Neural crest cell (in vitro differentiated cells): ENCODE results near the gene AMT. TPM values are rescaled to one million over a fixed set of nuclear protein-coding genes. Genes with fewer than 3 reads are reported as not detected.

Experiments used
- DNase-seq: peaks from one replicate; pipeline ENCODE4 v3.0.0; 2021; ENCODE audit warnings: low read depth, mixed read lengths, low spot score
- H3K27ac Mint-ChIP-seq: one replicate; pipeline ENCODE4 v1.8.0; 2021; ENCODE audit warnings: mild to moderate bottlenecking, mixed read lengths; ENCODE audit not compliant: unreplicated experiment
- H3K27me3 Mint-ChIP-seq: 2 replicates; pipeline ENCODE4 v1.8.0; 2021; ENCODE audit warnings: low read depth, mild to moderate bottlenecking, mixed read lengths
- H3K36me3 Mint-ChIP-seq: 2 replicates; pipeline ENCODE4 v1.8.0; 2021; ENCODE audit warnings: low read depth, mild to moderate bottlenecking, mixed read lengths
- H3K4me1 Mint-ChIP-seq: 2 replicates; pipeline ENCODE4 v1.8.0; 2021; ENCODE audit warnings: mixed read lengths
- H3K4me3 Mint-ChIP-seq: one replicate; pipeline ENCODE4 v1.8.0; 2021; ENCODE audit warnings: mild to moderate bottlenecking, mixed read lengths
- H3K9me3 Mint-ChIP-seq: 2 replicates; pipeline ENCODE4 v1.8.0; 2021; ENCODE audit warnings: mixed read lengths
- CTCF ChIP-seq: fragments of 200-600 bp; sonication (generic); conservative IDR thresholded peaks from 2 replicates; pipeline ENCODE4 v1.5.0; 2021; ENCODE audit warnings: antibody characterized with exemption, mild to moderate bottlenecking
- total RNA-seq: library from RNA; stranded (reverse); gene quantifications from 2 replicates; pipeline ENCODE4 v1.2.1, GENCODE V29; 2021

AMT gene
- total RNA-seq, 1 donor from 2014 or later = 14.0 TPM

GRCh38 chr3:49417516-49418120 is 4.7 kb downstream of the AMT start:
- Mint-ChIP-seq H3K9me3 (no peaks in the 10 kb centered on the region), H3K27ac (no peak overlapping the region), H3K4me1 (peaks cover 15% of the 10 kb centered on the region), H3K36me3 (no peaks in the 10 kb centered on the region), H3K27me3 (no peaks in the 10 kb centered on the region), H3K4me3 (peak overlapping the region; percentile 54)
- no peak for TF ChIP-seq CTCF
- DNase-seq = no peak

DNA sequence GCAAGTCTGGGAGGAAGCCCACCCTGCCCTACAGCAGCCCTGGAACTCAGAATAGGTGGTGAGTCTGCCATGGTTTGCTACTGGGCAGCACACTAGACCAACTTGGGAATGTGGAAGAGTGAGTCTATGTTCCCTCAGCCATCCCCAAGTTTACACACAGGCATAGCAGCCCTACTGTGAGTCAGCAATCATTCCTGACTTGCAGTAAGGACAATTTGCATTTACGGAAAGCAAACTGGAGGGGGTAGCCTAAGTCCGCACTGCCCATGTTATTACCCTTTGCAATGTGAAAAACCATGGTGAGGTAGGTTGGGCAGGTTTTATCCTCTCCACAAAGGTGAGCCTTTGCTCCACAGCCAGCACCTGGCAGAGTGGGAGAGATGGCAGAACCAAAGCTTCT is 5.4 kb downstream of the AMT start:
- H3K27ac Mint-ChIP-seq = no peak overlapping the region
- H3K36me3 Mint-ChIP-seq = no peaks in the 10 kb centered on the region
- no peak for TF ChIP-seq CTCF
- H3K27me3 Mint-ChIP-seq = no peaks in the 10 kb centered on the region
- H3K4me3 Mint-ChIP-seq = peak overlapping the region; percentile 7
- no peaks in the 10 kb centered on the region for H3K9me3 Mint-ChIP-seq
- H3K4me1 Mint-ChIP-seq = peaks cover 9% of the 10 kb centered on the region
- DNase-seq = no peak

- Mint-ChIP-seq H3K4me1 (peaks cover 6% of the 10 kb centered on the region), H3K4me3 (peak overlapping the region; percentile 73), H3K27me3 (no peaks in the 10 kb centered on the region), H3K9me3 (no peaks in the 10 kb centered on the region), H3K27ac (no peak overlapping the region), H3K36me3 (no peaks in the 10 kb centered on the region)
- no peak for TF ChIP-seq CTCF
- no peak for DNase-seq
Observed at GRCh38 chr3:49415931-49416601, 6.2 kb downstream of the AMT start.

GRCh38 chr3:49414753-49415152 is 7.5 kb downstream of the AMT start:
- no peaks in the 10 kb centered on the region for H3K36me3 Mint-ChIP-seq
- no peak for DNase-seq
- no peak for TF ChIP-seq CTCF
- H3K4me1 Mint-ChIP-seq = peaks cover 19% of the 10 kb centered on the region
- H3K27me3 Mint-ChIP-seq = no peaks in the 10 kb centered on the region
- H3K27ac Mint-ChIP-seq = no peak overlapping the region
- H3K9me3 Mint-ChIP-seq = no peaks in the 10 kb centered on the region
- peak overlapping the region; percentile 72 for H3K4me3 Mint-ChIP-seq

DNA sequence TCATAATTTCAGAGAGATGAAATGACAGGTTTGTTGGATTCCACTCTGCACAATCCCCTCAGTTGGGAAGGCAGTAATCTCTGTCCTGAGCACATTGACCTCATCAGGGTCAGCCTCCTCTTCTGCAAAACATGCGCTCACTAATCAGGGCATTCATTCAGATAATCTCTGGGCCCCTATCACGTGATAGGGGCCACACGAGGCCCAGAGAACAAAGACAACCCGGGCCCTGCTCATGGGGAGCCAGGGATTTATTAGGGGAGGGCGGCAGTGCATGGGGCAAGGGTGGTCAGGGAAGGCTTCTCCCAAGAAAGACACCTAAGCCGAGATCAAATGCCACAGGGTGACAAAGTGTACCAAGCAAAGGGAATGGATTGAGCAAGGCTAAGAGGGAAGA is 8.9 kb downstream of the AMT start:
- H3K27me3 Mint-ChIP-seq = no peaks in the 10 kb centered on the region
- H3K9me3 Mint-ChIP-seq = no peaks in the 10 kb centered on the region
- peaks cover 27% of the 10 kb centered on the region for H3K4me1 Mint-ChIP-seq
- H3K36me3 Mint-ChIP-seq = no peaks in the 10 kb centered on the region
- TF ChIP-seq CTCF = no peak
- no peak overlapping the region for H3K27ac Mint-ChIP-seq
- DNase-seq = no peak
- H3K4me3 Mint-ChIP-seq = peak overlapping the region; percentile 97
